Measurements from ENCODE around the gene ACAD8. TPM values are rescaled to one million over a fixed set of nuclear protein-coding genes. Genes with fewer than 3 reads are reported as not detected.

ACAD8 gene
- total and polyA plus RNA-seq, 12 donors: 21.6 to 52.2 (median 38.7) TPM

DNA sequence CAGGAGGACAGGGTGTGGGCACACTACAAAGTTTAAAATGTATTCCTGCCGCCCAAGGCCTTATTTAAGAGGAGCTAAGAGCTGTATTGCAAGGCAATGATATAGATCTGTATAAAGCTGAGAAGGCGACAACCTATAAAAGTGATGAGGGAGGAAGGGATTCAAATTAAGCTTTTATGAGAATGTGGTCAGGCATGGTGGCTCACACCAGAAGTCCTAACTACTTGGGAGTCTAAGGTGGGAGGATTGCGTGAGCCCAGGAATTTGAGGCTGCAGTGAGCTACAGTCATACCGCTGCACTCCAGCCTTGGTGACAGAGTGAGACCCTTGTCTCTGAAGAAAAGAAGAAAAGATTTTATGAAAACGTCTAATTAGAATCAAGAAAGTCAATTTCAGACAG is 13.1 kb downstream of the ACAD8 start:
- Histone ChIP-seq H3K4me1 (peaks cover 0 to 6% (median 0%) of the 10 kb centered on the region in 9 donors), H3K9me3 (no peaks in the 10 kb centered on the region), H3K4me3 (no peak overlapping the region), H3K27me3 (peaks cover 0 to 26% (median 16%) of the 10 kb centered on the region in 7 donors), H3K36me3 (peaks cover 0 to 50% (median 20%) of the 10 kb centered on the region in 9 donors), H3K27ac (no peak overlapping the region)
- ATAC-seq (no peak), DNase-seq (no peak)
- WGBS, 2 donors: 88 to 93% methylated on average over 5 of the region's 5 CpGs
- intact Hi-C loops (cut with DNase I): loop anchor here in 1 of 10 donors (10.0 kb wide), 1 partner anchor 58 kb away; no protein-coding TSS in a partner anchor
- TF ChIP-seq, protein P1, sequence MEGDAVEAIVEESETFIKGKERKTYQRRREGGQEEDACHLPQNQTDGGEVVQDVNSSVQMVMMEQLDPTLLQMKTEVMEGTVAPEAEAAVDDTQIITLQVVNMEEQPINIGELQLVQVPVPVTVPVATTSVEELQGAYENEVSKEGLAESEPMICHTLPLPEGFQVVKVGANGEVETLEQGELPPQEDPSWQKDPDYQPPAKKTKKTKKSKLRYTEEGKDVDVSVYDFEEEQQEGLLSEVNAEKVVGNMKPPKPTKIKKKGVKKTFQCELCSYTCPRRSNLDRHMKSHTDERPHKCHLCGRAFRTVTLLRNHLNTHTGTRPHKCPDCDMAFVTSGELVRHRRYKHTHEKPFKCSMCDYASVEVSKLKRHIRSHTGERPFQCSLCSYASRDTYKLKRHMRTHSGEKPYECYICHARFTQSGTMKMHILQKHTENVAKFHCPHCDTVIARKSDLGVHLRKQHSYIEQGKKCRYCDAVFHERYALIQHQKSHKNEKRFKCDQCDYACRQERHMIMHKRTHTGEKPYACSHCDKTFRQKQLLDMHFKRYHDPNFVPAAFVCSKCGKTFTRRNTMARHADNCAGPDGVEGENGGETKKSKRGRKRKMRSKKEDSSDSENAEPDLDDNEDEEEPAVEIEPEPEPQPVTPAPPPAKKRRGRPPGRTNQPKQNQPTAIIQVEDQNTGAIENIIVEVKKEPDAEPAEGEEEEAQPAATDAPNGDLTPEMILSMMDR (IDR thresholded peaks at IDR 0.05): no peak

DNA sequence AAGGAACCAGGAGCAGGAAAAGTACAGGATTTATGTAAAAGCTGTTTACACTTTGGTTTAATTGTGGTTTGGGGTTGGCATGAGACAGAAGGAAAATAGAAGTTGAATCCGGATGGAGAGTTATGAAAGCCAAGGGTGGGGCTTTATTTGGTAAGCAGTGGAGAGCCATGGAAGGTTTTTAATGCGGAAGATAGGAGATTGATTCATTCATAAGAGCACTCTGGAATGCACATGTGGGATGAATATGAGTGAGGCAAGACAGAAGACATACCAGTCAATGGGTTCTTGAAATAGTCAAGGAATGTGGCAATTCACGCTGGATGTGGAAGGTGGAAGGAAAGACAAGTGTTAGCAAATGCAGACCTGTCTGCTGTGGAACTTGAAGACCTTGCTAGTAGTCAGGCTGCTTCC is 13.5 kb downstream of the ACAD8 start:
- intact Hi-C loops (cut with DNase I): loop anchor here in 1 of 10 donors (10.0 kb wide), 1 partner anchor 58 kb away; no protein-coding TSS in a partner anchor
- H3K27ac ChIP-seq: no peak overlapping the region
- H3K4me1 ChIP-seq: peaks cover 0 to 6% (median 0%) of the 10 kb centered on the region in 9 donors
- ATAC-seq (peak in 1 of 8 donors; percentile 76), DNase-seq (no peak)
- no peaks in the 10 kb centered on the region for H3K9me3 ChIP-seq
- H3K36me3 ChIP-seq: peaks cover 0 to 46% (median 16%) of the 10 kb centered on the region in 9 donors
- peaks cover 0 to 30% (median 20%) of the 10 kb centered on the region in 7 donors for H3K27me3 ChIP-seq
- no peak overlapping the region for H3K4me3 ChIP-seq
- TF ChIP-seq, protein P1 (IDR thresholded peaks at IDR 0.05): no peak
- WGBS, 2 donors: 76 to 77% methylated on average over 3 of the region's 3 CpGs

DNA sequence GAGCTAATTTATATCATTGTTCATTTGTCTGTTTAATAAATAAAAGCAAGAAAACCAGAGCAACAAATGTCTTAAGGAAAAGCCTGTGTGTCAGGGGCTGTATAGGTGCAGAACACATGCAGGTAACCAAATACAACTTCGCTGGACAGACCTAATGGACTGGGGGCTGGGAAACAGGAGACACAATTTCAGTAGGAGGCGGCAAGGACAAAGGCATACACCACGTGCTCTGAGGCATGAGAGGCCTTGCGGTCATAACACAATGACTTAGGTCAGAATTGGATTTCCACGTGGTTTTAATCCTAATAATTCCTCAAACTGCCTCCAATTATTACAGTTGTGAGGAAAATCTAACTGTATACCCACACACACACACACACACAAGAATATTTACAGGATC is 14.1 kb downstream of the ACAD8 start:
- Histone ChIP-seq H3K27ac (no peak overlapping the region), H3K36me3 (peaks cover 0 to 39% (median 11%) of the 10 kb centered on the region in 9 donors), H3K27me3 (peaks cover 0 to 36% (median 26%) of the 10 kb centered on the region in 7 donors), H3K4me1 (peaks cover 0 to 6% (median 0%) of the 10 kb centered on the region in 9 donors), H3K9me3 (no peaks in the 10 kb centered on the region), H3K4me3 (no peak overlapping the region)
- DNase-seq (no peak), ATAC-seq (no peak)
- intact Hi-C loops (cut with DNase I): loop anchor here in 1 of 10 donors (10.0 kb wide), 1 partner anchor 57 kb away; no protein-coding TSS in a partner anchor
- WGBS, 2 donors: 79 to 81% methylated on average over 5 of the region's 5 CpGs
- TF ChIP-seq, protein P1 (IDR thresholded peaks at IDR 0.05): no peak

DNA sequence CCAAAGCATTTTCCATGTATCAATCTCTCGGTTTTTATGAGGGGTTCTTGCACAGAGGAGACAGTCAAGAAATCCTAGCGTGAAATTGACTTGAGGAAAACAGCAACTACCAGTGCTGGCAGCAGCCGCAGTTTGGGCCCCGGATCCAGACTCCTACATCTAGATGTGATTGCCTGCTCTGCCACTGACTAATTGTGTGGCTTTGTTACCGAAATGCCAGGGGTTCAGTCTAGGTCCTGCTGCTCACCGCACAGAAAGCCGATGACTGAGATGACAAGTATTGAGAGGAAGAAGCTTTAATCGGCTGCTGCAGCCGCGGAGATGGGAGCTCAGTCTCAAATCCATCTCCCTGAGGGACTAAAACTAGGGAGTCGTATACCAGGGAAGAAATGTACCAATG is 14.6 kb downstream of the ACAD8 start:
- WGBS, 2 donors: 88 to 89% methylated on average over 11 of the region's 11 CpGs
- intact Hi-C loops (cut with DNase I): loop anchor here in 1 of 10 donors (10.0 kb wide), 1 partner anchor 57 kb away; no protein-coding TSS in a partner anchor
- TF ChIP-seq, protein P1 (IDR thresholded peaks at IDR 0.05): no peak

More for the DNA sequence above, 14.6 kb downstream of the ACAD8 start:
- Histone ChIP-seq H3K4me3 (no peak overlapping the region), H3K36me3 (peaks cover 0 to 34% (median 6%) of the 10 kb centered on the region in 9 donors), H3K27ac (no peak overlapping the region), H3K4me1 (peaks cover 0 to 6% (median 0%) of the 10 kb centered on the region in 9 donors), H3K27me3 (peaks cover 0 to 41% (median 31%) of the 10 kb centered on the region in 7 donors), H3K9me3 (no peaks in the 10 kb centered on the region)
- DNase-seq (no peak), ATAC-seq (no peak)
